Heart right ventricle (tissue), 16 donors: ENCODE data around the gene SLIT3. TPM values are rescaled to one million over a fixed set of nuclear protein-coding genes. Genes with fewer than 3 reads are reported as not detected.
A peak's percentile ranks its signal among the peaks of the same experiment; 100 is the strongest.

ENCODE experiments used
- ATAC-seq, 8 donors: fragments of 200-7000 bp; cut with Tn5 transposase; one replicate each; pipeline ENCODE4 v1.9.1; 2020; ENCODE audit warnings: mild to moderate bottlenecking in 8 of 8, moderate library complexity in 8 of 8, moderate number of reproducible peaks in 1 of 8
- DNase-seq, 2 donors: peaks; one replicate each; pipeline ENCODE4 v3.0.0-alpha.2; 2020
- H3K27ac ChIP-seq, 10 donors: fragments of 200-600 bp; sonication (generic) in 2 of 10; one replicate each; pipeline versions ENCODE4 v1.5.0 to v1.8.0; 2020 to 2022; ENCODE audit warnings: mild to moderate bottlenecking in 3 of 10
- H3K27me3 ChIP-seq, 7 donors: fragments of 200-600 bp; one replicate each; pipeline ENCODE4 v1.8.0; 2021 to 2022; ENCODE audit warnings: mild to moderate bottlenecking in 2 of 7
- H3K36me3 ChIP-seq, 9 donors: fragments of 200-600 bp; sonication (generic) in 1 of 9; one replicate each; pipeline versions ENCODE4 v1.5.0 to v1.8.0; 2020 to 2022; ENCODE audit warnings: mild to moderate bottlenecking in 2 of 9
- H3K4me1 ChIP-seq, 9 donors: fragments of 200-600 bp; sonication (generic) in 1 of 9; one replicate each; pipeline versions ENCODE4 v1.5.0 to v1.8.0; 2020 to 2022; ENCODE audit warnings: mild to moderate bottlenecking in 4 of 9
- H3K4me3 ChIP-seq, 10 donors: fragments of 200-600 bp; sonication (generic) in 2 of 10; one replicate each; pipeline versions ENCODE4 v1.5.0 to v1.8.0; 2020 to 2022; ENCODE audit warnings: mild to moderate bottlenecking in 7 of 10, moderate library complexity in 2 of 10
- H3K9me3 ChIP-seq, 11 donors: fragments of 200-600 bp in 10 of 11; sonication (generic) in 2 of 11; one replicate each; pipeline versions ENCODE4 v1.5.0 to v1.8.0; 2013 to 2022; ENCODE audit warnings: mild to moderate bottlenecking in 2 of 11, control low read depth in 1 of 11, moderate library complexity in 1 of 11
- CTCF ChIP-seq, 9 donors: fragments of 200-600 bp; sonication (generic) in 2 of 9; IDR thresholded peaks; one replicate each; pipeline versions ENCODE4 v1.5.0 to v1.8.0; 2021 to 2022; ENCODE audit warnings: antibody characterized with exemption in 9 of 9, mild to moderate bottlenecking in 5 of 9, moderate library complexity in 1 of 9
- WGBS, 2 donors: extraction: QIAGEN DNeasy Blood & Tissue Kit; methylation state at CpG; one replicate each; pipeline ENCODE4 v1.1.7; 2013; ENCODE audit warnings: inconsistent platforms in 1 of 2; 5-methylcytosine and 5-hydroxymethylcytosine counted together
- intact Hi-C, 10 donors: fragments of 100-400 bp; cut with DNase I; formaldehyde crosslinking; loops; one replicate each; pipeline versions ENCODE4 v1.11.1 to v1.14.2; 2022
- long read RNA-seq, 3 donors: library from polyadenylated mRNA; unstranded; transcript quantifications; one replicate each; pipeline ENCODE4 v2.0.0, GENCODE V29; 2020 to 2021
- polyA plus RNA-seq, 2 donors: library from polyadenylated mRNA; stranded (reverse); fragments of 200-250 nt; gene quantifications; one replicate each; pipeline ENCODE4 v1.2.3, GENCODE V29; 2013
- total RNA-seq, 10 donors: library from RNA; stranded (reverse); fragmentation: NEBNext Ultra II Directional in 3 of 10; extraction: Animal tissue kit (Norgen Biotek cat#: 25700) in 3 of 10; gene quantifications; one replicate each; pipeline versions ENCODE4 v1.2.1 to v1.2.4, GENCODE V29; 2021 to 2023
- donor health status: Arrhythmogenic right ventricular cardiomyopathy.
- donor health status: ischemic (EF 13 %, LVEDD 7.1; RV severe dilation, severe dysfunction).
- donor health status: healthy with polysubstance abuse.
- donor health status: DM: no; HTN: yes; CAD: no.
- donor health status: DM: no; HTN: no; CAD: no.
- donor health status: ischemic (EF 25% LVEDD 6.9; RV normal size, moderate dysfunction).
- donor health status: ischemic (EF 25% LVEDD 5.7; RV mildly dilated, moderate dysfunction).
- donor health status: healthy.
- donor health status: DM: yes; HTN: yes; CAD: no.
- donor health status: Ischemic cardiomyopathy.
- donor health status: ischemic (EF 35%, LVEDD 5.7; RV mildly dilated, moderate dysfunction).
- donor health status: nonischemic (EF 11% LVEDD 7.7; RV severe dilation, severe dysfunction).
- donor health status: DM: yes; HTN: yes; CAD: no.
- donor health status: PGD.
- donor health status: ischemic (EF 29% LVEDD 5.4; RV normal size, mild dysfunction).
- donor health status: nonischemic (EF 23%, LVEDD 6.1; RV moderate dilation, normal function).

Gene SLIT3
- 10 to 100 TPM in 7 of 10 donors, 1 to 10 TPM in 3; 8.1 to 29.2 (median 13.5) TPM for total RNA-seq
- 1 to 10 TPM; 2.0 to 2.8 TPM for polyA plus RNA-seq
- long read RNA-seq, donor 1, partial matches to known transcripts = 5 of 10 reads
- long read RNA-seq, donor 1, other reads (novel, unspliced or antisense) = 5 of 10 reads
- long read RNA-seq, donor 2, partial matches to known transcripts = 17 of 26 reads
- long read RNA-seq, donor 2, other reads (novel, unspliced or antisense) = 9 of 26 reads
- long read RNA-seq, donor 3, partial matches to known transcripts = 24 of 36 reads
- long read RNA-seq, donor 3, other reads (novel, unspliced or antisense) = 12 of 36 reads

GRCh38 chr5:169300468-169301385 is at the start of gene SLIT3:
SLIT3 (minus strand) TSS chr5:169301139; CDS start chr5:169300709, 430 bp downstream.
- Histone ChIP-seq H3K27ac (peak within 1 kb of the TSS in 7 of 10 donors; percentile 40 to 72 (median 56)), H3K4me1 (peaks cover 0 to 22% (median 7%) of the 10 kb centered on the region in 9 donors), H3K9me3 (no peaks in the 10 kb centered on the region), H3K4me3 (peak within 1 kb of the TSS; percentile 12 to 56 (median 52)), H3K36me3 (no peaks in the 10 kb centered on the region), H3K27me3 (peaks cover 0 to 67% (median 54%) of the 10 kb centered on the region in 7 donors)
- ATAC-seq = peak; percentile 76 to 90 (median 82)
- intact Hi-C loops = loop anchor here (5.0 to 10.0 kb wide), 11 partner anchors 176 to 626 kb away; no protein-coding TSS in a partner anchor
- no peak for TF ChIP-seq CTCF (IDR thresholded peaks at IDR 0.05)
- 1% methylated on average over 84 to 97 of the region's 101 CpGs for WGBS, 2 donors
- DNase-seq = peak; percentile 69 to 72

GRCh38 chr5:169350016-169350415 is 49.1 kb upstream of the SLIT3 start:
- Histone ChIP-seq H3K27me3 (peaks cover 0 to 25% (median 13%) of the 10 kb centered on the region in 7 donors), H3K4me3 (no peak overlapping the region), H3K4me1 (peaks cover 0 to 11% (median 0%) of the 10 kb centered on the region in 9 donors), H3K27ac (no peak overlapping the region), H3K36me3 (no peaks in the 10 kb centered on the region), H3K9me3 (no peaks in the 10 kb centered on the region)
- ATAC-seq (no peak), DNase-seq (no peak)
- WGBS, 2 donors = 78 to 84% methylated on average over 1 of the region's 1 CpG
- intact Hi-C loops = no loop called here
- TF ChIP-seq CTCF (IDR thresholded peaks at IDR 0.05) = no peak

- peaks cover 0 to 37% (median 16%) of the 10 kb centered on the region in 7 donors for H3K27me3 ChIP-seq
- H3K4me1 ChIP-seq = peaks cover 0 to 11% (median 0%) of the 10 kb centered on the region in 9 donors
- WGBS, 2 donors = 50 to 84% methylated on average over 2 of the region's 2 CpGs
- DNase-seq (no peak), ATAC-seq (no peak)
- no peak for TF ChIP-seq CTCF (IDR thresholded peaks at IDR 0.05)
- no peaks in the 10 kb centered on the region for H3K36me3 ChIP-seq
- peak overlapping the region in 1 of 10 donors; percentile 19 for H3K27ac ChIP-seq
- H3K4me3 ChIP-seq = no peak overlapping the region
- intact Hi-C loops = no loop called here
- no peaks in the 10 kb centered on the region for H3K9me3 ChIP-seq
These were observed 46.8 kb upstream of the SLIT3 start for GRCh38 chr5:169347786-169348185.

- Histone ChIP-seq H3K4me3 (no peak overlapping the region), H3K4me1 (peaks cover 0 to 8% (median 0%) of the 10 kb centered on the region in 9 donors), H3K36me3 (no peaks in the 10 kb centered on the region), H3K27me3 (peaks cover 0 to 38% (median 21%) of the 10 kb centered on the region in 7 donors), H3K27ac (no peak overlapping the region), H3K9me3 (no peaks in the 10 kb centered on the region)
- WGBS, 2 donors = 30 to 46% methylated on average over 3 of the region's 3 CpGs
- DNase-seq = no peak
- ATAC-seq = no peak
- intact Hi-C loops = no loop called here
- TF ChIP-seq CTCF (IDR thresholded peaks at IDR 0.05) = no peak
These were observed 43.7 kb upstream of the SLIT3 start for GRCh38 chr5:169344629-169345028.
